NCI-H2171 (cell line): ENCODE measurements around the gene PTP4A1.
"Not testable (repeated sequence)": the region's sequence is repeated elsewhere in the genome, so short reads cannot be mapped to it uniquely, and the experiment has no call there.

ENCODE experiments used
- DNase-seq: peaks from one replicate; lab custom pipeline; 2025; lab: John Stamatoyannopoulos, UW

PTP4A1 gene

DNA sequence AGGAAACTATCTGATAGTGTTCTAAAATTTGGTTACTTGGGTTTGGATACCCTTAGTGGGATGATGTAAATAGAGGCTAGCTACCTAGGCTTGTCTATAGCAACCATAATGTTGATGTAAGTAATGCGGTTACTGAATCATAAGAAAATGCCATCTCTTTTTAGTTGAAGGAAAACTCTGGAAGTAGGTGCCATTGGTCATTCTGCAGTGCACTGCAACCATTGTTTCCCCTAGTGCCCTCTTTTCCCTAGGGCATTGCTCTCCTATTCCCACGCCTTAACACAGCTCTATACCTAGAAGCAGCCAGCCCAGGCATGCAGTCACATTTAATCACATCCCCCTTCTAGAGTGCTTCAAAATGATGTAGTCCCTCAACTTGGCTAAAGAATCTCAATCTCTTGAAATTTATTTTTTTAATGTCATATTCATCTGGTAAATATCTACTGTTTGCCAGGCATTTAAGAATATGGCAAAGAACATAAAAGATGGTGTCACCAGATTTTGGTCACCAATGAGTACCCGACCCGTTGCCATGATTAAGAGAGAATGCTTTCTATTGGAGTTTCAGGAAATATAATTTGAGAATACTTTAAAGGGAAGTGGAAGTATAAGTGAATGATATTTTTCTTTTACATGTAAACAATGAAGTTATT, 10.4 kb downstream of the PTP4A1 start:
- DNase-seq, result no peak

DNA sequence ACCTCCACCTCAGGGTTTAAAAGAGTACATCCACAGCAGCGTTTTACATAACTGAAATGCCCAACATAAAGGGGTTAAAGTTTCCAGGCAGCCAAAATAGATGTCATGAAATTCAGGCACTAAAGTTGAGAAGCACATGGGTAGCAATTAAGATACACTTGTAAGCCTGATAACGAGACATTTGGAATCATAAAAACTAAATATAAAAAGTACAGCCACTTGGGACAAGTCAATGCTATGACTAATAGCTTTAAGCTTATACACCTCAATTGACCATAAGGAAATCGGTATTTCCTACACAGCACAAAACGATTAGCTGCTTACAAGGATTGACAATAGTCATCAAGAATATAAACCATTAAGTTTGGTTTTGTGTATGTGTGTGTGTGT, 11.8 kb downstream of the PTP4A1 start:
- no peak for DNase-seq

DNA sequence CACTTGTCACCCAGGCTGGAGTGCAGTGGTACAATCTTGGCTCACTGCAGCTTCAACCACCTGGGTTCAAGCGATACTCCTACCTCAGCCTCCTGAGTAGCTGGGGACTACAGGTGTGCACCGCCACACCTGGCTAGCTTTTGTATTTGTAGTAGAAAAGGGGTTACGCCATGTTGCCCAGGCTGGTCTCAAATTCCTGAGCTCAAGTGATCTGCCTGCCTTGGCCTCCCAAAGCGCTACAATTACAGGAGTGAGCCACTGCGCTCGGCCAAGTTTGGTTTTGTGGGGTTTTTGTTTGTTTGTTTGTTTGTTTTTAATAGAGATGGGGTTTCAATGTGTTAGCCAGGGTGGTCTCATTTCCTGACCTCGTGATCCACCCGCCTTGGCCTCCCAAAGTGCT, 12.3 kb downstream of the PTP4A1 start:
- DNase-seq, result no peak

DNA sequence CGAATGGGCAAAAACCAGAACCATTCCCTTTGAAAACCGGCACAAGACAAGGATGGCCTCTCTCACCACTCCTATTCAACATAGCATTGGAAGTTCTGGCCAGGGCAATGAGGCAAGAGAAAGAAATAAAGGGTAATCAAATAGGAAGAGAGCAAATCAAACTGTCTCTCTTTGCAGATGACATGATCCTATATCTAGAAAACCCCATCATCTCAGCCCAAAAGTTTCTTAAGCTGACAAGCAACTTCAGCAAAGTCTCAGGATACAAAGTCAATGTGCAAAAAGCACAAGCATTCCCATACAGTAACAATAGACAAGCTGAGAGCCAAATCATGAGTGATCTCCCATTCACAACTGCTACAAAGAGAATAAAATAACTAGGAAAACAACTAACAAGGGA, 13.4 kb downstream of the PTP4A1 start:
- not testable (repeated sequence) for DNase-seq

DNA sequence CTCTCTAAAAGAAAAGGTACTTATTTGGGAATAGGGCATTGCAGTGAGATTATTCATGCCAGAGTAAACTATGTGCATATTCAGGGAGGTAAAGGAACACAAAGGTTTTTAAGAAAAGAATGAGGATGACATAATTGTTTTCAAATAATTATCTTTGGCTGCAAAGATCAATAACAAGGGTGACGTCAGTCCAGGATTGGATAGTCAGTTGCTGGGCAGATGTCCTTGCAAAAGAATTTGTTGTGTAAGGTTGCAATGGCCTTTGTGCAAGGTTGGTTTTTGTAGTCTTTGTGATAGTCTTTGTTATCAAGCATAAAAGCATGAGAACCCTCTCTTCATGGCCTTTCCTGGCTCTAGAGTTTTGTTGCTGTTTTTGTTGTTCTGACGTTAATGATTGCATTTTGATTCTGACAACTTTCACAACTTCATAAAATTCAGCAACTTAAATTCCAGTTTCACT, 17.7 kb downstream of the PTP4A1 start:
- no peak for DNase-seq

DNA sequence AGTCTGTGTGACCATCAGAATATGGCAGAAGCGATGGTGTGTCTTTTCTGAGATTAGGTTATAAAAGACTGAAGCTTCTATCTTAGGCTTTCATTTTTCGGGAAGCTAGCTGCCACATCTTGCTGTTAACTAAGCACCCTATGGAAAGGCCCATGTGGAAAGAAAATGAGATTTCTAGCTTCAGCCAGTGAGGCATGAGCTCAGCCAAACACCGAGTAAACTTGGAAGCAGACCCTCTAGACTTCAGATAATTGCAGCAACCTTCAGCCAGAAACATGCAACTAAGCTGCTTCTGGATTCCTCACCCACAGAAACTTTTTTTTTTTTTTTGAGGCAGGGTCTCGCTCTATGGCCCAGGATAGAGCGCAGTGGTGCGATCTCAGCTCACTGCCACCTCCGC, 20.6 kb downstream of the PTP4A1 start:
- no peak for DNase-seq

DNA sequence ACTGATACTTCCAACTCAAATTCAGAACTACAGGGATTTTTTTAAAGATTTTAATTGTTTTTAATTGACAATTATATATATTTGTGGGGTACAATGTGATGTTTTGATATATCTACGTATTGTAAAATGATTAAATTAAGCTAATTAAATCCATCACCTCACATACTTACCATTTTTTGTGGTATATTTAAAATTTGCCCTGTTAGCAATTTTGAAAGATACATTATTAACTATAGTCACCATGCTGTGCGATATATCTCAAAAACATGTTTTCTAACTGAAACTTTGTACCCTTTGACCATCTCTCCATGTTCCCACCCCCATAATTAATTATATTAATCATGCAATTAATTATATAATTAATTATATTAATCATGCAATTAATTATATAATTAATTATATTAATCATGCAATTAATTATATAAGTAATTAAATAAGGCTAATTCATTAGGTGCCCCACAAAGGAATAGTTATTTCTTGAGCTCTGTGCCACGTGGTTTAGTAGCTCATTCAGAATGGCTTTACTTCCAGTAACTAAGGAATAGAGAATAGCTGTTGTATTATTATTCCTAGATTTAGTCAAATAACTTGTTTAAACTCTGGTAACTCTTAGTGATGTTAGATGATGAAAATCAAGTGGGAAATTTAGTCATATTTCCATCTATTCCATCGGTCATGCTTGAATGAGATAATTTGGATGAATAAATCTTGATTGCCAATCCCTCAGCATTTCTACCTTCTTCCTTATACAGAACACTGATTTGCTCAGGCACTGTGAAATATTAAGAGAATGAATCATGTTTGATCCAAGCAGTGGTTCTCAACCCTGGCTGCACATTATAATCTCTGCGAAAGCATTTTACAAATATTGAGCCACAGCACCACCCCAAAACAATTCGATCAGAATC, 25.1 kb downstream of the PTP4A1 start:
- DNase-seq, result no peak

DNA sequence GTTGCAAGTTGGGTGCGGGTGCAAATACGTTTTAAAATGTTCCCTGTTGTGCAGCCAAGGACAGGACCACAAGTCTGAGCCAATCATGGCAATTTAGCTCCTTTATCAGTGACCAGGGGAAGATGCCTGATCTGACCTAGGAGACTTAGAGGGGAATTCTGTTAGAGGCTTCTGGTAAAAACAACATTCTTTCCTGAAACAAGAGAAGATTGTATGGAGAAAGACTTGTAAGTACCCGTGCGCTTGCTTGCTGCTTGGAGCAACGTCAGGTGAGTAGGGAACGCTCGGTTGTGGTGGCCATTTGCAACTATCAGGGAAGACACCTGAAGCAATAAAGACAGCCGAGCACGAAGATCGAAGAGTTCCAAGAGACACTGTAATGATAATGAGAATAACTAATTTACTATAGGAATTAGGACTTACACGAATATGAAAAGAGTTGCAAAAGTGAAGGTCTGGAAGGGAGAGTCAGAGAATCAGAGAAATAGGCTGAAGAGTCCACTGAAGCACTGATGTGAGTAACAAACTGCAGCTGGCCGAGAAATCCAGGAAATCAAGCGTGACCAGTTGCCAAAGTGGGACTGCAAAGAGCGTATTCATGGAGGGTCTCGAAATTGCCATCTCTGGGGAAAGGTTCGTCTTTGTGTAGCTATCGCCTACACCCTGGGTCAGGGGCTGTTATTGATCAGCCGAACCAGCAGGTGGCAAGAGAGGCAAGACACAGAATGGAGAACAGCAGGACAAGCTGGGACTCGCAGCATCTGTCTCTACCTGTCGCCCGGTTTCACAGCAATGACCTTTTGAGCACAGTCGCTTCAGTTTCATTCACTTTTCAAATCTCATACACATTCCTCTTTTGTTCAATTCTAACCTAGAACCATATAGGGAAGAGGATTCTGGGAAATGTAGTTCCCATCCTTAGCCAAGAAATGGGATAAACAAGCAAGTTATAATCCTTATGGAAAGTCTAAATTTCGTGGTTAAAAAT, 26.1 kb downstream of the PTP4A1 start:
- peak; percentile 53 for DNase-seq

DNA sequence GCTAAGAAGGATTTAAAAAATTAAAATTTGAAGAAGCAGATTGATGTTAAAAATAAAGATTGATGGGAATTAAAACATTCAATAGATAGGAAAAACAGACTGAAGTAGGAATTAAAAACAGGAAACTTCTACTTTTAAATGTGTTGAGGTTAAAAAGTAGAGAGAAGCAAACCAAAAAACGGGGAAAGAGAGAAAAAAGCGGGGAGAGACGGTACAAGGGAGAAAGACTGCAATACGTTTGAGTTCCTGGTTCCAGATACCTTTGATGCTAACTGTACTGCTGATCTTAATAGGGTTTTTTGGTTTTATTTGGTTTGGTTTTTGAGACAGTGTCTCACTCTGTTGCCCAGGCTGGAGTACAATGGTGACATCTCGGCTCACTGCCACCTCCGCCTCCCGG, 27.0 kb downstream of the PTP4A1 start:
- no peak for DNase-seq

DNA sequence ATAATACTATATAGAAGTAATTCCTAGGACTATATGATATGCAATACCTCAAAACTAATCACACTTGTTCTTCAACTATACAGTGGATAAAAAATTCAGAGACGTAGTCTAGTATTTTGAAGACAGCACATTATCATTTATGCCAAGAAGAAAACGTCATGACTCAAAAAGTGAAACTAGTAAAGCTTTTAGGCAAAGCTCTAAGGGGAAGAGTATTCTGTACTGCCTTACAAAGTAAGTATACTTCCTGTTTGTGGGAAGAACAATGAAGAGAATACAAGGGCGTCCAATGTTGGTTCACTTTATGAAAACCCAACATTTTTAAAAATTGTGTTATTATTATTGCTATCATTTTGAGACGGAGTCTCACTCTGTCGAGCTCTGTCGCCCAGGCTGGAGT, 27.9 kb downstream of the PTP4A1 start:
- no peak for DNase-seq

DNA sequence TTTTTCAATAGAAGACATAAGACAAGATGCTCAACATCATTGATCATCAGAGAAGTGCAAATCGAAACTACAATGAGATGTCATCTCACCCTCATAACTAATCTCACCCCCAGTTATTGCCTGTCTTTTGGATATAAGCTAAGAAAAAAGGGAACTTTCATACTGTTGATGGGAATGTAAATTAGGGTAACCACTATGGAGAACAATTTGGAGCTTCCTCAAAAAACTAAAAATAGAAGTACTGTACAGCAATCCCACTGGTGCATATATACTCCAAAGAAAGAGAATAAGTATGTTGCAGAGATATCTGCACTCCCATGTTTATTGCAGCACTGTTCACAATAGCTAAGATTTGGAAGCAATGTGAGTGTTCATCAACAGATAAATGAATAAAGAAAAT, 37.0 kb downstream of the PTP4A1 start:
- no peak for DNase-seq

DNA sequence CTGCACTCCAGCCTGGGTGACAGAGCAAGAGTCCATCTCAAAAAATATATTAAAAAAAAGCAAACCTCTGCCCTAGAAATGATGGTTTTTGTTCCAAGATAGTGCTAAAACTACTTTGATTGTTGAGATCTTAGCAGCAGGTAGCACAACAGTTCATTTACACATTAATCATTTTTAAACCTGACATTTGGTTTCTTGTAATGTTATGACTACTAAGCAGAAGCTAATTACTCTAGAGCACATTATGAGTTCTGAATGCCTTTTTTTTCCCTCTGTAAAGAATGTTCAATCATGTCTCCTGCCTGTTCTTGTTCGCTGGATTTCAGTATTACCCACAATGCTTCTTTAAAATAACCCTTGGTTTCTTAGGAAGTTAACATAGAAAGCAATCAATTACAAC, 38.7 kb downstream of the PTP4A1 start:
- DNase-seq, result no peak

DNA sequence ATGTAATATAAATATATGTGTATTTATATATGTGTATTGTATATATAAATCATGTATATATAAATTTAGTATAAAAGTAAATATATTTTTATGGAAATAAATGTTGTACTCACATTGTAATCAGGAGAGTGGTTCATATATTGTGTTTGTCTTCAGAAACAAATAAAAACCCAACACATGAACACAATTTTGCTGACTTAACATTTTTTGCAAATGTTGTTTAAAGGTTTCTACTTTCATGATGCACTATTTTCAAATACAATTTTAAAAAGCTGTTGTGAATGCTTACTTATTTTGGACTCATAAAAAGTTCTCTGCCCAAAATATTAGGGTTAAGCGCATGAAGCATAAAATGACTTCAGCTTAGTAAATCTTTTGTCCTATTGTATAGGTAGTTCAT, 39.3 kb downstream of the PTP4A1 start:
- DNase-seq, result no peak

DNA sequence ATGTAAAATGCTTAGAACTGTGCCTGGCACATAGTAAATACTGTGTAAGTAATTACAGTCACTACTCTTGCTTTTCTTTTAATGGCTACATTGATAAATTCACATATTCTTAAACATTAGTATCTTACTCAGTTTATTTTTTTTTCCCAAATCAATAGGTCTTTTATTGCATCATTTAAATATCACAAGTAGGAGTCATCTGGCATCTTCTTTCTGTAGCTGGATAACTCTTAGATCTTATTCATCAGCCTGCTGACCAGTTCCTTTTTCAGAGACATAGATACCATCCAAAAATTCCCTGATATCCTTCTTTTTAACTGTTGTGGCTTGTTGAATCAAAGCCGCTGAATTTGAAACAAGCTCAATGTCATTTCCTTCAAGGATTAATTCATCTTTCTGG, 43.3 kb downstream of the PTP4A1 start:
- DNase-seq, result no peak
